Body of pancreas (tissue), 4 donors: Measurements from ENCODE around the gene ZCCHC3.

Experiments used
- POLR2A ChIP-seq, 3 donors: fragments of 450-650 bp; IDR thresholded peaks; one replicate each; pipeline ENCODE4 v1.6.1; 2016; ENCODE audit warnings: antibody characterized with exemption in 3 of 3, mild to moderate bottlenecking in 2 of 3
- TF ChIP-seq, protein P1 (sequence below), 7 experiments: fragments of 450-650 bp in 4 of 7; fragments of 200-600 bp in 3 of 7; sonication (generic) in 3 of 7; IDR thresholded peaks; one replicate each; pipeline ENCODE4 v1.5.1; 2016 to 2019; ENCODE audit warnings: antibody characterized with exemption in 7 of 7

GRCh38 chr20:343107-343506 lies 45.7 kb downstream of the ZCCHC3 start:
- TF ChIP-seq, protein P1, sequence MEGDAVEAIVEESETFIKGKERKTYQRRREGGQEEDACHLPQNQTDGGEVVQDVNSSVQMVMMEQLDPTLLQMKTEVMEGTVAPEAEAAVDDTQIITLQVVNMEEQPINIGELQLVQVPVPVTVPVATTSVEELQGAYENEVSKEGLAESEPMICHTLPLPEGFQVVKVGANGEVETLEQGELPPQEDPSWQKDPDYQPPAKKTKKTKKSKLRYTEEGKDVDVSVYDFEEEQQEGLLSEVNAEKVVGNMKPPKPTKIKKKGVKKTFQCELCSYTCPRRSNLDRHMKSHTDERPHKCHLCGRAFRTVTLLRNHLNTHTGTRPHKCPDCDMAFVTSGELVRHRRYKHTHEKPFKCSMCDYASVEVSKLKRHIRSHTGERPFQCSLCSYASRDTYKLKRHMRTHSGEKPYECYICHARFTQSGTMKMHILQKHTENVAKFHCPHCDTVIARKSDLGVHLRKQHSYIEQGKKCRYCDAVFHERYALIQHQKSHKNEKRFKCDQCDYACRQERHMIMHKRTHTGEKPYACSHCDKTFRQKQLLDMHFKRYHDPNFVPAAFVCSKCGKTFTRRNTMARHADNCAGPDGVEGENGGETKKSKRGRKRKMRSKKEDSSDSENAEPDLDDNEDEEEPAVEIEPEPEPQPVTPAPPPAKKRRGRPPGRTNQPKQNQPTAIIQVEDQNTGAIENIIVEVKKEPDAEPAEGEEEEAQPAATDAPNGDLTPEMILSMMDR (IDR thresholded peaks at IDR 0.05), result no peak
- no peak for TF ChIP-seq POLR2A (IDR thresholded peaks at IDR 0.05)
